H1 (cell line): ENCODE results near the gene SLC35D3. TPM values are rescaled to one million over a fixed set of nuclear protein-coding genes. Genes with fewer than 3 reads are reported as not detected.
A peak's percentile ranks its signal among the peaks of the same experiment; 100 is the strongest.

ENCODE experiments used
- CTCF ChIA-PET: fragments of 300-600 bp; sonication (Branson Sonifier 250); formaldehyde crosslinking; loops from one replicate; lab custom pipeline; 2021; ENCODE audit not compliant: partially characterized antibody; lab: Charles Lee
- POLR2A ChIA-PET: fragments of 300-600 bp; sonication (Branson Sonifier 250); formaldehyde crosslinking; loops from one replicate; lab custom pipeline; 2021; ENCODE audit warnings: inconsistent platforms; ENCODE audit not compliant: partially characterized antibody; lab: Charles Lee
- DNase-seq, 2 experiments: peaks; one replicate each; pipeline versions ENCODE4 v3.0.0 to v3.0.0-alpha.2; 2010 to 2022; ENCODE audit warnings: low spot score in 2 of 2, low read depth in 1 of 2, mixed read lengths in 1 of 2
- FAIRE-seq: peaks from 2 replicates; lab custom pipeline; 2011; peaks lifted over from hg19 to GRCh38; lab: Jason Lieb, UNC
- H2AFZ ChIP-seq: 2 replicates; pipeline ENCODE4 v1.8.1; 2012; ENCODE audit warnings: low read length, inconsistent platforms
- H2AK5ac ChIP-seq: 2 replicates; pipeline ENCODE4 v1.6.1; 2013; ENCODE audit warnings: low read depth, low read length
- H2BK120ac ChIP-seq: replicated peaks from 2 replicates; pipeline ENCODE3; 2013; ENCODE audit warnings: low read depth, low read length, inconsistent platforms
- H2BK12ac ChIP-seq: 2 replicates; pipeline ENCODE4 v1.6.1; 2013; ENCODE audit warnings: low read depth, low read length
- H2BK15ac ChIP-seq: 2 replicates; pipeline ENCODE4 v1.6.1; 2013; ENCODE audit warnings: low read length
- H2BK20ac ChIP-seq: 2 replicates; pipeline ENCODE4 v1.6.1; 2013; ENCODE audit warnings: low read length
- H2BK5ac ChIP-seq: 2 replicates; pipeline ENCODE4 v1.6.1; 2013; ENCODE audit warnings: low read depth, low read length
- H3K14ac ChIP-seq: 2 replicates; pipeline ENCODE4 v1.6.1; 2013; ENCODE audit warnings: inconsistent platforms; ENCODE audit not compliant: insufficient read length
- H3K18ac ChIP-seq: 2 replicates; pipeline ENCODE4 v1.6.1; 2013; ENCODE audit warnings: low read length; ENCODE audit errors: extremely low read depth
- H3K23ac ChIP-seq: 2 replicates; pipeline ENCODE4 v1.6.1; 2013; ENCODE audit warnings: inconsistent platforms; ENCODE audit not compliant: insufficient read length
- H3K23me2 ChIP-seq: 2 replicates; pipeline ENCODE4 v1.6.1; 2013; ENCODE audit warnings: low read depth, low read length
- H3K27ac ChIP-seq: 2 replicates; pipeline ENCODE4 v1.6.1; 2011; ENCODE audit warnings: low read depth, low read length, inconsistent platforms
- H3K27me3 ChIP-seq, 4 experiments: replicated peaks in 1 of 4; 1 replicate in 1 of 4; 2 replicates in 3 of 4; pipeline versions ENCODE4 v1.6.1 to v1.8.1; 2011 to 2013; ENCODE audit warnings: low read length in 3 of 4, mild to moderate bottlenecking in 3 of 4, inconsistent platforms in 2 of 4, mixed read lengths in 2 of 4, moderate library complexity in 1 of 4; ENCODE audit not compliant: control insufficient read depth in 3 of 4, insufficient read depth in 3 of 4; ENCODE audit errors: extremely low read depth in 1 of 4
- H3K36me3 ChIP-seq, 4 experiments: 2 replicates each; pipeline versions ENCODE4 v1.6.1 to v1.8.1; 2011 to 2013; ENCODE audit warnings: mild to moderate bottlenecking in 4 of 4, low read length in 3 of 4, moderate library complexity in 2 of 4, control low read depth in 1 of 4, inconsistent platforms in 1 of 4; ENCODE audit not compliant: insufficient read depth in 4 of 4, control insufficient read depth in 2 of 4
- H3K4ac ChIP-seq: replicated peaks from 2 replicates; pipeline ENCODE3; 2013; ENCODE audit warnings: low read length, low read depth, mixed read lengths, inconsistent platforms; ENCODE audit not compliant: insufficient read length
- H3K4me1 ChIP-seq, 4 experiments: replicated peaks in 1 of 4; 1 replicate in 1 of 4; 2 replicates in 3 of 4; pipeline versions ENCODE4 v1.6.1 to v1.8.1; 2011 to 2013; ENCODE audit warnings: low read length in 3 of 4, inconsistent platforms in 2 of 4, mixed read lengths in 1 of 4; ENCODE audit not compliant: insufficient read depth in 4 of 4, control insufficient read depth in 3 of 4
- H3K4me2 ChIP-seq, 2 experiments: 2 replicates each; pipeline versions ENCODE4 v1.6.1 to v1.8.1; 2011 to 2013; ENCODE audit warnings: low read depth in 2 of 2, low read length in 2 of 2, control low read depth in 1 of 2, inconsistent platforms in 1 of 2, mild to moderate bottlenecking in 1 of 2; ENCODE audit not compliant: insufficient read depth in 1 of 2
- H3K4me3 ChIP-seq, 4 experiments: fragments of 200-600, 300-600 bp in 1 of 4; sonication (generic), shearing (Covaris generic), sonication (Bioruptor Twin) in 1 of 4; 2 replicates each; pipeline versions ENCODE4 v1.5.1 to v1.8.1; 2011 to 2016; ENCODE audit warnings: low read length in 4 of 4, low read depth in 3 of 4, control low read depth in 2 of 4, inconsistent platforms in 2 of 4, mild to moderate bottlenecking in 2 of 4, mixed read lengths in 1 of 4, moderate library complexity in 1 of 4; ENCODE audit not compliant: insufficient read depth in 2 of 4; ENCODE audit errors: extremely low read depth in 1 of 4
- H3K56ac ChIP-seq: replicated peaks from 2 replicates; pipeline ENCODE3; 2013; ENCODE audit warnings: low read depth, mild to moderate bottlenecking, mixed read lengths, low read length, inconsistent platforms; ENCODE audit not compliant: insufficient read length
- H3K79me1 ChIP-seq: 2 replicates; pipeline ENCODE4 v1.6.1; 2013; ENCODE audit warnings: low read depth, low read length, control low read depth
- H3K79me2 ChIP-seq, 2 experiments: 2 replicates each; pipeline versions ENCODE4 v1.6.1 to v1.8.1; 2012 to 2013; ENCODE audit warnings: low read length in 2 of 2, mild to moderate bottlenecking in 2 of 2, inconsistent platforms in 1 of 2; ENCODE audit not compliant: insufficient read depth in 2 of 2, control insufficient read depth in 1 of 2
- H3K9ac ChIP-seq, 4 experiments: replicated peaks in 1 of 4; 1 replicate in 1 of 4; 2 replicates in 3 of 4; pipeline versions ENCODE4 v1.6.1 to v1.8.1; 2011 to 2013; ENCODE audit warnings: low read depth in 3 of 4, low read length in 3 of 4, control low read depth in 2 of 4, mild to moderate bottlenecking in 2 of 4, moderate library complexity in 2 of 4, inconsistent platforms in 1 of 4; ENCODE audit errors: extremely low read depth in 1 of 4
- H3K9me3 ChIP-seq, 2 experiments: 2 replicates each; pipeline versions ENCODE4 v1.6.1 to v1.8.1; 2012 to 2013; ENCODE audit warnings: mild to moderate bottlenecking in 2 of 2, moderate library complexity in 2 of 2, control low read depth in 1 of 2, inconsistent platforms in 1 of 2, low read depth in 1 of 2, low read length in 1 of 2, mixed read lengths in 1 of 2; ENCODE audit not compliant: insufficient read depth in 2 of 2
- H4K20me1 ChIP-seq, 2 experiments: replicated peaks in 1 of 2; 2 replicates each; pipeline versions ENCODE3 to v1.8.1; 2011 to 2013; ENCODE audit warnings: inconsistent platforms in 2 of 2, low read length in 2 of 2, mild to moderate bottlenecking in 1 of 2; ENCODE audit not compliant: insufficient read depth in 2 of 2, control insufficient read depth in 1 of 2
- H4K5ac ChIP-seq: 2 replicates; pipeline ENCODE4 v1.6.1; 2013; ENCODE audit warnings: low read length, low read depth, mixed read lengths, inconsistent platforms; ENCODE audit not compliant: insufficient read length
- H4K8ac ChIP-seq: 2 replicates; pipeline ENCODE4 v1.8.0; 2013; ENCODE audit warnings: mild to moderate bottlenecking, moderate library complexity, low read length, inconsistent platforms; ENCODE audit not compliant: insufficient read depth; ENCODE audit errors: extremely low read depth
- H4K91ac ChIP-seq: replicated peaks from 2 replicates; pipeline ENCODE3; 2013; ENCODE audit warnings: low read length, mixed read lengths, inconsistent platforms; ENCODE audit not compliant: insufficient read length
- CBX5 ChIP-seq: fragments of 300-800, 300-1000 bp; sonication (generic); IDR thresholded peaks from 2 replicates; pipeline ENCODE4 v1.7.1; 2016; ENCODE audit warnings: antibody characterized with exemption, low read length, low read depth
- CHD1 ChIP-seq: IDR thresholded peaks from 2 replicates; pipeline ENCODE4 v1.6.1; 2012; ENCODE audit warnings: low read depth, low read length, improper control_type of control experiment
- EZH2 ChIP-seq: fragments of 200-600 bp; sonication (generic); IDR thresholded peaks from 2 replicates; pipeline ENCODE4 v1.7.1; 2012; ENCODE audit warnings: low read depth, mild to moderate bottlenecking, moderate library complexity, low read length, inconsistent platforms; ENCODE audit not compliant: severe bottlenecking
- MAX ChIP-seq: IDR thresholded peaks from 2 replicates; pipeline ENCODE4 v1.6.1; 2012; ENCODE audit warnings: inconsistent platforms
- POLR2AphosphoS5 ChIP-seq: IDR thresholded peaks from 2 replicates; pipeline ENCODE4 v1.6.1; 2011; ENCODE audit warnings: low read depth, low read length
- RNF2 ChIP-seq: fragments of 200-900, 300-1000 bp; sonication (generic); IDR thresholded peaks from 2 replicates; pipeline ENCODE4 v1.7.1; 2016; ENCODE audit warnings: borderline replicate concordance, low read depth, mild to moderate bottlenecking, antibody characterized with exemption, low read length; ENCODE audit not compliant: poor library complexity, severe bottlenecking; ENCODE audit errors: missing control alignments
- SUZ12 ChIP-seq: fragments of 200-600 bp; sonication (generic); IDR thresholded peaks from 2 replicates; pipeline ENCODE4 v1.6.1; 2012; ENCODE audit warnings: mild to moderate bottlenecking, inconsistent platforms, low read length, moderate library complexity, mixed read lengths
- TAF1 ChIP-seq: IDR thresholded peaks from 2 replicates; pipeline ENCODE4 v1.6.1; 2011; ENCODE audit warnings: mild to moderate bottlenecking, low read depth, low read length
- WGBS, 2 experiments: shearing (Covaris generic) in 1 of 2; methylation state at CpG; one replicate each; pipeline versions ENCODE4 v1.1.6 to v1.1.7; 2013 to 2015; ENCODE audit warnings: low lambda C conversion rate in 2 of 2, mixed read lengths in 2 of 2, inconsistent platforms in 1 of 2, low coverage in 1 of 2, missing lambda C conversion rate in 1 of 2; ENCODE audit not compliant: insufficient replicate concordance in 2 of 2, insufficient coverage in 1 of 2, insufficient read length in 1 of 2; ENCODE audit errors: extremely low coverage in 1 of 2, missing lambda C conversion rate in 1 of 2; 5-methylcytosine and 5-hydroxymethylcytosine counted together
- polyA plus RNA-seq, 7 experiments: library from polyadenylated mRNA; depleted of rRNA in 3 of 7; stranded (reverse) in 5 of 7; unstranded in 2 of 7; fragments of >200 nt in 5 of 7; fragments of 200-250 nt in 2 of 7; gene quantifications; 1 replicate in 5 of 7; 2 replicates in 1 of 7; 4 replicates in 1 of 7; pipeline versions ENCODE4 v1.2.1 to v1.2.3, GENCODE V29; 2011 to 2013; ENCODE audit warnings: missing spikeins in 2 of 7, mixed read lengths in 2 of 7
- total RNA-seq: library from RNA; stranded (reverse); fragmentation: NEBNext Ultra II Directional; extraction: Animal tissue kit (Norgen Biotek cat#: 25700); gene quantifications from 2 replicates; pipeline ENCODE4 v1.2.1, GENCODE V29; 2021

SLC35D3 gene
- total and polyA plus RNA-seq, 2 of the 8 experiments (the other 6 are each of a cell fraction or from before 2014, with no cell fraction given) = 0.27 to 0.39 TPM

- H3K27me3 ChIP-seq = peaks cover 30 to 53% (median 52%) of the 10 kb centered on the region in 4 experiments
- H2BK15ac ChIP-seq = peak overlapping the region; percentile 88; the same call in 1 of the 2 replicates
- no peak overlapping the region for H3K56ac ChIP-seq
- peaks cover 0 to 12% (median 10%) of the 10 kb centered on the region in 4 experiments; a peak in 5 of 7 replicates for H3K4me1 ChIP-seq
- no peak overlapping the region for H3K27ac ChIP-seq
- H3K79me1 ChIP-seq = no peaks in the 10 kb centered on the region
- no peak overlapping the region for H3K14ac ChIP-seq
- H3K4me2 ChIP-seq = peak overlapping the region; percentile 88 to 99
- H3K23me2 ChIP-seq = peaks cover 16% of the 10 kb centered on the region
- no peak overlapping the region for H3K23ac ChIP-seq
- peak overlapping the region; percentile 78 for H3K18ac ChIP-seq
- DNase-seq (peak in 1 of 2 experiments; percentile 55), FAIRE-seq (no peak)
- no peaks in the 10 kb centered on the region for H4K20me1 ChIP-seq
- H3K4ac ChIP-seq = no peak overlapping the region
- TF ChIP-seq MAX = peak; percentile 27
- TF ChIP-seq RNF2 = peak; percentile 3
- no peak for TF ChIP-seq TAF1
- peak; percentile 72; the same call in 1 of the 2 replicates for TF ChIP-seq SUZ12
- TF ChIP-seq CHD1 = no peak
- no peak for TF ChIP-seq POLR2AphosphoS5
- TF ChIP-seq EZH2 = peak; percentile 90
- no peak for TF ChIP-seq CBX5
- 17% methylated on average over 26 of the region's 37 CpGs; no CpG with 5 or more reads in 1 of the 2 experiments for WGBS, 2 experiments
- no peak overlapping the region for H2BK120ac ChIP-seq
- peak overlapping the region; percentile 60 for H4K91ac ChIP-seq
- H2BK12ac ChIP-seq = peak overlapping the region; percentile 68
- ChIA-PET POLR2A (interaction anchor here (0.7 to 3.8 kb wide), 4 partner anchors 38 to 70 kb away, joined by 3 to 26 read pairs (median 3); no protein-coding TSS in a partner anchor), CTCF (interaction anchor here (0.6 to 4.6 kb wide), 13 partner anchors 9 to 302 kb away, joined by 3 to 36 read pairs (median 4); partner anchors contain the start of gene MAP3K5)
- H3K9ac ChIP-seq = no peak overlapping the region; a peak in 1 of 7 replicates
- H2BK5ac ChIP-seq = no peak overlapping the region; the same call in 1 of the 2 replicates
- no peak overlapping the region; the same call in 1 of the 2 replicates for H2AK5ac ChIP-seq
- H4K5ac ChIP-seq = no peak overlapping the region
- no peaks in the 10 kb centered on the region for H3K79me2 ChIP-seq
- peaks cover 0 to 4% (median 0%) of the 10 kb centered on the region in 4 experiments; a peak in 1 of 8 replicates for H3K36me3 ChIP-seq
- H3K4me3 ChIP-seq = peak overlapping the region; percentile 37 to 60 (median 48)
- H2AFZ ChIP-seq = 0 out of 2 replicates have a peak overlapping the region, but pooled peaks have one; percentile 19
- 0 out of 2 replicates have a peak overlapping the region, but pooled peaks have one; percentile 61 for H2BK20ac ChIP-seq
- H3K9me3 ChIP-seq = peaks cover 0 to 3% of the 10 kb centered on the region in 2 experiments; a peak in 1 of 4 replicates
- H4K8ac ChIP-seq = peak overlapping the region; percentile 69; the same call in 1 of the 2 replicates
Measured at GRCh38 chr6:136920671-136921380, 1.3 kb upstream of the SLC35D3 start.
